Panc1 (cell line): ENCODE results near the gene CCDC73.
A peak's percentile ranks its signal among the peaks of the same experiment; 100 is the strongest.

Experiments used
- CTCF ChIP-seq: fragments of 450-650 bp; IDR thresholded peaks from 2 replicates; pipeline ENCODE4 v1.5.1; 2017; ENCODE audit warnings: mild to moderate bottlenecking
- POLR2AphosphoS5 ChIP-seq: IDR thresholded peaks from 2 replicates; pipeline ENCODE4 v1.6.1; 2012; ENCODE audit warnings: mild to moderate bottlenecking, low read depth, low read length, moderate library complexity
- REST ChIP-seq, 2 experiments: IDR thresholded peaks; 2 replicates each; pipeline ENCODE4 v1.6.1; 2011 to 2012; ENCODE audit warnings: low read depth in 2 of 2, control low read depth in 1 of 2, low read length in 1 of 2, mild to moderate bottlenecking in 1 of 2, moderate library complexity in 1 of 2; ENCODE audit not compliant: insufficient read depth in 1 of 2
- SIN3A ChIP-seq: IDR thresholded peaks from 2 replicates; pipeline ENCODE4 v1.6.1; 2012; ENCODE audit warnings: low read depth, mild to moderate bottlenecking, low read length, moderate library complexity, borderline replicate concordance; ENCODE audit not compliant: insufficient read depth
- TCF7L2 ChIP-seq: IDR thresholded peaks from 2 replicates; pipeline ENCODE4 v1.6.1; 2011; ENCODE audit warnings: mild to moderate bottlenecking, low read depth, low read length, inconsistent platforms

GRCh38 chr11:32586576-32587190 is 207.8 kb downstream of the CCDC73 start:
- TF ChIP-seq CTCF (peak; percentile 68), POLR2AphosphoS5 (no peak), REST (IDR thresholded peaks at IDR 0.05; ENCODE audit: insufficient read depth in 1 of 2, low read depth in 2 of 2, low read length in 1 of 2) (no peak), TCF7L2 (no peak), SIN3A (no peak)
